Sigmoid colon (tissue), 3 donors: Measurements from ENCODE around the gene NLGN4Y.

Experiments
- CTCF ChIP-seq, 4 experiments: fragments of 450-650 bp in 3 of 4; fragments of 200-600 bp in 1 of 4; IDR thresholded peaks; one replicate each; pipeline ENCODE4 v1.5.1; 2016 to 2019; ENCODE audit warnings: antibody characterized with exemption in 4 of 4, mild to moderate bottlenecking in 3 of 4, moderate library complexity in 2 of 4
- POLR2A ChIP-seq, 2 donors: fragments of 450-650 bp; IDR thresholded peaks; one replicate each; pipeline ENCODE4 v1.6.1; 2016; ENCODE audit warnings: antibody characterized with exemption in 2 of 2, mild to moderate bottlenecking in 2 of 2, moderate library complexity in 2 of 2

GRCh38 chrY:14801096-14801495 is 276.8 kb downstream of the NLGN4Y start:
- no peak for TF ChIP-seq POLR2A (IDR thresholded peaks at IDR 0.05)
- no peak for TF ChIP-seq CTCF (IDR thresholded peaks at IDR 0.05)
